GM23338 (cell line): ENCODE data around the gene HYAL4. TPM values are rescaled to one million over a fixed set of nuclear protein-coding genes. Genes with fewer than 3 reads are reported as not detected.

Experiments used
- ATAC-seq: fragments of 200-7000 bp; cut with Tn5 transposase; 3 replicates; pipeline ENCODE4 v1.9.1; 2020
- DNase-seq: peaks from one replicate; pipeline ENCODE4 v3.0.0-alpha.2; 2015; ENCODE audit warnings: low spot score
- H2AFZ ChIP-seq: fragments of 200-600 bp; sonication (generic); 2 replicates; pipeline ENCODE4 v1.8.0; 2016; ENCODE audit warnings: antibody characterized with exemption, mild to moderate bottlenecking, moderate library complexity
- H3F3A ChIP-seq: fragments of 200-600 bp; sonication (generic); replicated peaks from 2 replicates; pipeline ENCODE4 v1.8.0; 2017; ENCODE audit warnings: antibody characterized with exemption, mixed run types, low read depth
- H3K27ac ChIP-seq: fragments of 200-600 bp; sonication (generic); 2 replicates; pipeline ENCODE4 v1.6.1; 2016; ENCODE audit warnings: low read depth
- H3K27me3 ChIP-seq: fragments of 200-600 bp; sonication (generic); 2 replicates; pipeline ENCODE4 v1.8.0; 2016; ENCODE audit warnings: mild to moderate bottlenecking, mixed run types, moderate library complexity; ENCODE audit not compliant: insufficient read depth
- H3K36me3 ChIP-seq: fragments of 200-600 bp; sonication (generic); 2 replicates; pipeline ENCODE4 v1.8.0; 2016; ENCODE audit warnings: mild to moderate bottlenecking; ENCODE audit not compliant: insufficient read depth
- H3K4me1 ChIP-seq: fragments of 200-600 bp; sonication (generic); 2 replicates; pipeline ENCODE4 v1.8.0; 2016; ENCODE audit warnings: mild to moderate bottlenecking, moderate library complexity; ENCODE audit not compliant: insufficient read depth
- H3K4me2 ChIP-seq: fragments of 200-600 bp; sonication (generic); 2 replicates; pipeline ENCODE4 v1.7.1; 2017; ENCODE audit warnings: mixed run types
- H3K4me3 ChIP-seq: fragments of 200-600 bp; sonication (generic); 2 replicates; pipeline ENCODE4 v1.6.1; 2016; ENCODE audit warnings: mixed run types
- H3K79me2 ChIP-seq: fragments of 200-600 bp; sonication (generic); replicated peaks from 2 replicates; pipeline ENCODE4 v1.8.0; 2017; ENCODE audit warnings: mild to moderate bottlenecking; ENCODE audit not compliant: insufficient read depth
- H3K9me2 ChIP-seq: fragments of 200-600 bp; sonication (generic); 2 replicates; pipeline ENCODE4 v1.8.0; 2017; ENCODE audit not compliant: insufficient read depth
- H4K20me1 ChIP-seq: fragments of 200-600 bp; sonication (generic); replicated peaks from 2 replicates; pipeline ENCODE4 v1.8.0; 2017; ENCODE audit warnings: mild to moderate bottlenecking; ENCODE audit not compliant: insufficient read depth
- H3K27ac Mint-ChIP-seq: 2 replicates; pipeline ENCODE4 v1.8.0; 2020; ENCODE audit warnings: inconsistent platforms, mild to moderate bottlenecking, moderate library complexity, mixed read lengths
- H3K27me3 Mint-ChIP-seq: 3 replicates; pipeline ENCODE4 v1.8.0; 2022; ENCODE audit warnings: low read depth, mild to moderate bottlenecking, moderate library complexity, mixed read lengths, inconsistent platforms; ENCODE audit not compliant: insufficient read depth, poor library complexity
- H3K36me3 Mint-ChIP-seq: 3 replicates; pipeline ENCODE4 v1.8.0; 2021; ENCODE audit warnings: low read depth, mild to moderate bottlenecking, inconsistent platforms, moderate library complexity, mixed read lengths
- H3K4me1 Mint-ChIP-seq: 3 replicates; pipeline ENCODE4 v1.8.0; 2020; ENCODE audit warnings: mild to moderate bottlenecking, inconsistent platforms, mixed read lengths
- H3K4me3 Mint-ChIP-seq: 3 replicates; pipeline ENCODE4 v1.8.0; 2021; ENCODE audit warnings: moderate library complexity, mild to moderate bottlenecking, inconsistent platforms, mixed read lengths
- H3K9me3 Mint-ChIP-seq: 3 replicates; pipeline ENCODE4 v1.8.0; 2020; ENCODE audit warnings: moderate library complexity, mild to moderate bottlenecking, inconsistent platforms, mixed read lengths
- CREB1 ChIP-seq: fragments of 250-450 bp; sonication (Bioruptor Pico); IDR thresholded peaks from 2 replicates; pipeline ENCODE4 v1.5.0; 2020; ENCODE audit warnings: low read depth, mild to moderate bottlenecking, moderate library complexity
- CTCF ChIP-seq, 2 experiments: fragments of 200-600 bp in 1 of 2; sonication (generic) in 1 of 2; conservative IDR thresholded peaks; 2 replicates each; pipeline versions ENCODE4 v1.5.1 to v1.6.1; 2016 to 2017; ENCODE audit warnings: antibody characterized with exemption in 2 of 2, low read depth in 2 of 2, mild to moderate bottlenecking in 2 of 2, moderate library complexity in 1 of 2
- ETS1 ChIP-seq: IDR thresholded peaks from 2 replicates; pipeline ENCODE4 v1.6.1; 2016; ENCODE audit warnings: antibody characterized with exemption
- EZH2 ChIP-seq: fragments of 200-600 bp; sonication (generic); IDR thresholded peaks from one replicate; pipeline ENCODE4 v1.8.0; 2017; ENCODE audit warnings: antibody characterized with exemption, mild to moderate bottlenecking, low read depth; ENCODE audit not compliant: unreplicated experiment
- EZH2phosphoT487 ChIP-seq: fragments of 200-600 bp; sonication (generic); IDR thresholded peaks from one replicate; pipeline ENCODE4 v1.8.1; 2018; ENCODE audit warnings: antibody characterized with exemption; ENCODE audit not compliant: unreplicated experiment
- JUNB ChIP-seq: IDR thresholded peaks from one replicate; pipeline ENCODE4 v1.6.1; 2016; ENCODE audit warnings: antibody characterized with exemption; ENCODE audit not compliant: unreplicated experiment
- REST ChIP-seq: IDR thresholded peaks from one replicate; pipeline ENCODE4 v1.6.1; 2018; ENCODE audit warnings: antibody characterized with exemption; ENCODE audit not compliant: unreplicated experiment
- ZNF114 ChIP-seq: fragments of 250-450 bp; sonication (Bioruptor Pico); IDR thresholded peaks from 2 replicates; pipeline ENCODE4 v1.5.0; 2020; ENCODE audit warnings: mild to moderate bottlenecking, moderate library complexity
- ZNF462 ChIP-seq: fragments of 250-450 bp; sonication (Bioruptor Pico); IDR thresholded peaks from 2 replicates; pipeline ENCODE4 v1.5.0; 2020; ENCODE audit warnings: mild to moderate bottlenecking, moderate library complexity
- polyA plus RNA-seq: library from polyadenylated mRNA; unstranded; fragments of >200 nt; fragmentation: Nextera tagmentation; extraction: Ambion mirVana; gene quantifications from 2 replicates; pipeline ENCODE4 v1.2.1, GENCODE V29; 2016
- total RNA-seq: library from RNA; depleted of rRNA; stranded (reverse); fragments of >200 nt; shearing (Covaris generic); gene quantifications from 2 replicates; pipeline ENCODE4 v1.2.3, GENCODE V29; 2014

Gene HYAL4
- total and polyA plus RNA-seq, 2 experiments from 2014 or later, result not detected

- TF ChIP-seq CTCF (conservative IDR thresholded peaks at IDR 0.05; ENCODE audit: low read depth in 2 of 2), result no peak
- no peak for TF ChIP-seq JUNB
- no peak for TF ChIP-seq EZH2
- TF ChIP-seq ZNF462 (CRISPR knock-in tag), result no peak
These were observed 17.8 kb downstream of the HYAL4 start (continued) for GRCh38 chr7:123862775-123863174.

GRCh38 chr7:123863461-123863860 is 18.5 kb downstream of the HYAL4 start:
- Mint-ChIP-seq H3K27me3 (peaks cover 4% of the 10 kb centered on the region), H3K27ac (no peak overlapping the region; the same call in 1 of the 2 replicates), H3K4me1 (peaks cover 13% of the 10 kb centered on the region), H3K9me3 (peaks cover 4% of the 10 kb centered on the region; the same call in 1 of the 3 replicates), H3K36me3 (peaks cover 3% of the 10 kb centered on the region; the same call in 1 of the 3 replicates), H3K4me3 (no peak overlapping the region)
- DNase-seq, result no peak
- no peaks in the 10 kb centered on the region for H3K36me3 ChIP-seq
- no peak for TF ChIP-seq ETS1
- TF ChIP-seq REST, result no peak
- TF ChIP-seq ZNF114 (CRISPR knock-in tag), result no peak
- no peak for TF ChIP-seq CREB1 (CRISPR knock-in tag)
- no peak for TF ChIP-seq EZH2phosphoT487
- H2AFZ ChIP-seq, result peak overlapping the region; percentile 94
- H3F3A ChIP-seq, result no peaks in the 10 kb centered on the region
- H3K79me2 ChIP-seq, result no peaks in the 10 kb centered on the region
- ATAC-seq, result no peak
- H3K4me1 ChIP-seq, result peaks cover 15% of the 10 kb centered on the region
- H3K27ac ChIP-seq, result no peak overlapping the region
- H4K20me1 ChIP-seq, result no peaks in the 10 kb centered on the region
- H3K4me3 ChIP-seq, result no peak overlapping the region
- H3K4me2 ChIP-seq, result no peak overlapping the region
- H3K9me2 ChIP-seq, result no peaks in the 10 kb centered on the region; the same call in 1 of the 2 replicates
- no peaks in the 10 kb centered on the region for H3K27me3 ChIP-seq
